ENCODE measurements around the gene TST.
A peak's percentile ranks its signal among the peaks of the same experiment; 100 is the strongest.

The TST gene

GRCh38 chr22:37053310-37054055 lies 34.2 kb upstream of the TST start:
- no peak for DNase-seq

GRCh38 chr22:37052386-37053309 lies 33.4 kb upstream of the TST start:
- no peak for DNase-seq

GRCh38 chr22:37051391-37052385 lies 32.4 kb upstream of the TST start, which contains the start of gene KCTD17:
Gene KCTD17, plus strand, starts transcription at chr22:37051742. Its CDS starts 19 bp downstream, at chr22:37051761.
- peak; percentile 79 for DNase-seq

GRCh38 chr22:37050913-37051312 lies 31.7 kb upstream of the TST start:
- DNase-seq, result no peak

GRCh38 chr22:37049224-37049623 lies 30.0 kb upstream of the TST start:
- DNase-seq, result no peak

- no peak for DNase-seq
These were observed 28.9 kb upstream of the TST start for GRCh38 chr22:37048133-37048532.

GRCh38 chr22:37047006-37047405 lies 27.8 kb upstream of the TST start:
- DNase-seq, result no peak

- no peak for DNase-seq
These were observed 27.3 kb upstream of the TST start for GRCh38 chr22:37046589-37046988.

- no peak for DNase-seq
These were observed 26.7 kb upstream of the TST start for GRCh38 chr22:37045958-37046357.

GRCh38 chr22:37044634-37045625 lies 25.7 kb upstream of the TST start:
- DNase-seq, result no peak

GRCh38 chr22:37043828-37044538 lies 24.7 kb upstream of the TST start:
- DNase-seq, result peak; percentile 46

GRCh38 chr22:37043209-37043827 lies 24.1 kb upstream of the TST start:
- DNase-seq, result no peak

- DNase-seq, result no peak
These were observed 20.2 kb upstream of the TST start for GRCh38 chr22:37039466-37039865.

- no peak for DNase-seq
These were observed 18.4 kb upstream of the TST start for GRCh38 chr22:37037669-37038068.

- DNase-seq, result no peak
These were observed 17.6 kb upstream of the TST start for GRCh38 chr22:37036655-37037377.

- no peak for DNase-seq
These were observed 14.6 kb upstream of the TST start for GRCh38 chr22:37033605-37034430.

GRCh38 chr22:37032535-37033460 lies 13.6 kb upstream of the TST start:
- no peak for DNase-seq
